ACC112 (cell line): Measurements from ENCODE around the gene DOCK3.
"Not testable (repeated sequence)": the region's sequence is repeated elsewhere in the genome, so short reads cannot be mapped to it uniquely, and the experiment has no call there.

Experiments
- H2AFZ ChIP-seq: fragments of 200-600 bp; sonication (generic); one replicate; pipeline ENCODE4 v1.6.0; 2017; ENCODE audit warnings: antibody characterized with exemption, low read length; ENCODE audit not compliant: unreplicated experiment
- H3K27ac ChIP-seq: fragments of 200-600 bp; sonication (generic); 2 replicates; pipeline ENCODE4 v1.5.1; 2014; ENCODE audit warnings: low read depth, mild to moderate bottlenecking, antibody characterized with exemption, low read length, moderate library complexity
- H3K27me3 ChIP-seq: fragments of 200-600 bp; sonication (generic); 2 replicates; pipeline ENCODE4 v1.6.1; 2014; ENCODE audit warnings: mild to moderate bottlenecking, antibody characterized with exemption, low read length, moderate library complexity, mixed read lengths; ENCODE audit not compliant: insufficient read depth
- H3K36me3 ChIP-seq: fragments of 200-600 bp; sonication (generic); 2 replicates; pipeline ENCODE4 v1.6.1; 2016; ENCODE audit warnings: mild to moderate bottlenecking, antibody characterized with exemption, low read length, moderate library complexity, mixed read lengths; ENCODE audit not compliant: insufficient read depth
- H3K4me1 ChIP-seq: fragments of 200-600 bp; sonication (generic); one replicate; pipeline ENCODE4 v1.6.1; 2016; ENCODE audit warnings: low read length, mixed read lengths; ENCODE audit not compliant: insufficient read depth, unreplicated experiment, control insufficient read depth
- H3K4me3 ChIP-seq: fragments of 200-600 bp; sonication (generic); 2 replicates; pipeline ENCODE4 v1.5.1; 2014; ENCODE audit warnings: mild to moderate bottlenecking, low read depth, low read length
- H3K79me2 ChIP-seq: fragments of 200-600 bp; sonication (generic); one replicate; pipeline ENCODE4 v1.6.0; 2016; ENCODE audit warnings: low read length; ENCODE audit not compliant: control insufficient read depth, unreplicated experiment, insufficient read depth

DOCK3 gene

DNA sequence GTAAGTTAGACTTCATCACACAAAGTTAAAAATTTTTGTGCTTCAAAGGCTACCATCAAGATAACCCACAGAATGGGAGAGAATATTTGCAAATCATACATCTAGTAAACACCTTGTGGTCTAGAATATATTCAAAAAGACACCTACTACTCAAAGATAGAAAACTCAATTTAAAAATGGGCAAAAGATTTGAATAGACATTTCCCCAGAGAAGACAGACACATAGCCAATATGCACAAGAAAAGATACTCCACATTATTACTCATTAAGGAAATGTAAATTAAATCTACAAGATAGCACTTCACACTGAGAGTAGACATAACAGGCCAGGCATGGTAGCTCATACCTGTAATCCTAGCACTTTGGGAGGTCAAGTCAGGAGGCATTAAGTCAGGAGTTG is 622.6 kb downstream of the DOCK3 start:
- peaks cover 26% of the 10 kb centered on the region for H3K27me3 ChIP-seq
- no peaks in the 10 kb centered on the region for H3K4me1 ChIP-seq
- no peaks in the 10 kb centered on the region for H3K36me3 ChIP-seq
- H3K4me3 ChIP-seq, result no peak overlapping the region
- no peak overlapping the region for H3K27ac ChIP-seq
- H3K79me2 ChIP-seq, result no peaks in the 10 kb centered on the region
- no peak overlapping the region for H2AFZ ChIP-seq

DNA sequence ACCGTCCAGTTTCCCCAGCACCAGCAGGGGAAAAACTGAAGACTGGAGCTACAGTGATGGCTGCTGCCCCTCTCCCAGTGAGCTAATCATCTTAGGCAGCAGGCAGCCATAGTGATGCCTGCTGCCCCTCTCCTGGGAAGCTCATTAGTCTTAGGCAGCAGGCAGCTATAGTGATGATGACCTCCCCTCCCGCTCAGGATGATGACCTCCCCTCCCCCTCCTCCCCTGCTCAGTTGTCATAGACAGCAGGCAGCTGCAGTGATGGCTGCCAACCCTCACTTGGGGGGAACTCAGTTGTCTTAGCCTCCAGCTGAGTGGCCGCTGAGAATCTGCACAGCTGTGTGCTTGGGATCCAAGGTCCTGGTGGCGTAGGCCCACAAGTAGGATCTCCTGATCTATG is 629.5 kb downstream of the DOCK3 start:
- no peaks in the 10 kb centered on the region for H3K4me1 ChIP-seq
- H3K36me3 ChIP-seq, result no peaks in the 10 kb centered on the region

GRCh38 chr3:51306093-51306492 is 631.4 kb downstream of the DOCK3 start:
- Histone ChIP-seq H3K4me1 (no peaks in the 10 kb centered on the region), H2AFZ (no peak overlapping the region), H3K27ac (no peak overlapping the region), H3K36me3 (no peaks in the 10 kb centered on the region), H3K4me3 (no peak overlapping the region), H3K27me3 (peaks cover 11% of the 10 kb centered on the region), H3K79me2 (no peaks in the 10 kb centered on the region)

More for the DNA sequence above, 629.5 kb downstream of the DOCK3 start:
- Histone ChIP-seq H3K27me3 (peaks cover 18% of the 10 kb centered on the region), H3K4me3 (no peak overlapping the region), H3K79me2 (no peaks in the 10 kb centered on the region), H2AFZ (no peak overlapping the region), H3K27ac (no peak overlapping the region)

DNA sequence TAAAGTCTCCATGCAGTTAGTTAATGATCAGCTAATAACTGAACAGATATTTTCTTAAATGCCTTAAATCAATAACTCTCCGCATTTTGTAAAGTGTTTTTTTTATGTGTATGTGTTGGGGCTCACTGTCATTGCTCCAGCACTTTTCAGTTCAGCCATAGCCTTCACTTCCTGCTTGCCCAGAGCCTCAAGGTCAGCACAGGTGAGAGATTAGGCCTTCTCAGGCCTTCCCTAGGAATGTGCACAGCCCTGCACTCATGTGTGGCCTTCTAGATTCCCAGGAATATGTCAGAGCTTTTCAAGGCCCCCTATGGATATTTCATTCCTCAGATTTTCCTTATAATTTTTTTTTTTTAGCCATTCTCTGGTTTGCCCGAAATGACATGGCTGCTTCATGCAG is 632.7 kb downstream of the DOCK3 start:
- peaks cover 3% of the 10 kb centered on the region for H3K27me3 ChIP-seq
- H3K4me1 ChIP-seq, result no peaks in the 10 kb centered on the region
- no peak overlapping the region for H2AFZ ChIP-seq
- no peak overlapping the region for H3K27ac ChIP-seq
- H3K79me2 ChIP-seq, result no peaks in the 10 kb centered on the region
- H3K36me3 ChIP-seq, result no peaks in the 10 kb centered on the region
- no peak overlapping the region for H3K4me3 ChIP-seq

GRCh38 chr3:51307945-51308607 is 633.3 kb downstream of the DOCK3 start:
- H2AFZ ChIP-seq, H3K27ac ChIP-seq, H3K27me3 ChIP-seq, H3K4me1 ChIP-seq, H3K79me2 ChIP-seq, H3K4me3 ChIP-seq, H3K36me3 ChIP-seq: not testable (repeated sequence)

GRCh38 chr3:51311055-51311454 is 636.3 kb downstream of the DOCK3 start:
- Histone ChIP-seq H3K36me3 (no peaks in the 10 kb centered on the region), H2AFZ (no peak overlapping the region), H3K79me2 (no peaks in the 10 kb centered on the region), H3K27me3 (peaks cover 17% of the 10 kb centered on the region; the same call in 1 of the 2 replicates), H3K27ac (no peak overlapping the region), H3K4me3 (no peak overlapping the region), H3K4me1 (no peaks in the 10 kb centered on the region)

DNA sequence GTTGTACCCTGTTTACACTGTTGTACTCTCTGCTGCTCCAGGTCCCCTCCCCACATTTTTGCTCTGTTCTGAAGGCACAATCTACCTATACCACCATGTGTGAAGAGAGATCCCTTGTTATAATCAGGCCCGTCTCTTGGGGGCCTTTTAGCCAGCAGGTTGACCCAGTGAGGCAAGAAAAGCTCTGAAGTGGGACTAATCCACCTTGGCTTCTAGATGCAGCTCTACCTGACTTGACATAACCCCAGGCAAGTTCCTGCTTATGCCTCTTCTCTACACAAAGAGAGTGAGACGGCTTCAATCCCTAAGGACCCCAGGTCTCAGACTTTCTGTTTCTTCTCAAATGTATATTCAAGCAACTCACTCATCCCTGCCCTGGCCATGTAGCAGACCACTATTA is 653.5 kb downstream of the DOCK3 start:
- Histone ChIP-seq H3K27ac (no peak overlapping the region), H3K4me1 (no peaks in the 10 kb centered on the region), H3K36me3 (no peaks in the 10 kb centered on the region), H3K4me3 (no peak overlapping the region), H3K79me2 (no peaks in the 10 kb centered on the region), H3K27me3 (no peaks in the 10 kb centered on the region), H2AFZ (no peak overlapping the region)

DNA sequence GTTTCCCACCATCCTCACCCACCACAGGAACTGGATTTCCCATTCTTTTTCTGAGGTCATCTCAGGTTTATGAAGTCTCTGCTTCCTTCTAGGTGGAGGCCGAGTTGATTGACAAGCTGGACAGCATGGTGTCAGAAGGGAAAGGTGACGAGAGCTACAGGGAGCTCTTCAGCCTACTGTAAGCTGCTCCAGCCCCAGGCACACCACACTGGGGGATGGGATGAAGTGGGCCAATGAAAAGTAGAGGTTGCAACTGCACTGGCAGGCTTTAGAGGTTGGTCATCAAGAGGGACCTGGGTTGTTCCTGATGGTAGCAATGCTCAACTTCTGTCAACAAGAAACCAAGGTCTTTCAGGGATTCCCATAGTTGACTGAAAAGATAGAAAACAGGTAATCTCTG is 655.3 kb downstream of the DOCK3 start:
- no peaks in the 10 kb centered on the region for H3K27me3 ChIP-seq
- no peaks in the 10 kb centered on the region for H3K79me2 ChIP-seq
- no peak overlapping the region for H3K4me3 ChIP-seq
- no peaks in the 10 kb centered on the region for H3K4me1 ChIP-seq
- H2AFZ ChIP-seq, result no peak overlapping the region
- H3K36me3 ChIP-seq, result no peaks in the 10 kb centered on the region
- no peak overlapping the region for H3K27ac ChIP-seq

GRCh38 chr3:51332156-51332555 is 657.4 kb downstream of the DOCK3 start:
- H3K4me1 ChIP-seq, result no peaks in the 10 kb centered on the region
- no peak overlapping the region for H2AFZ ChIP-seq
- no peak overlapping the region for H3K4me3 ChIP-seq
- no peak overlapping the region for H3K27ac ChIP-seq
- H3K36me3 ChIP-seq, result no peaks in the 10 kb centered on the region
- no peaks in the 10 kb centered on the region for H3K27me3 ChIP-seq
- no peaks in the 10 kb centered on the region for H3K79me2 ChIP-seq

DNA sequence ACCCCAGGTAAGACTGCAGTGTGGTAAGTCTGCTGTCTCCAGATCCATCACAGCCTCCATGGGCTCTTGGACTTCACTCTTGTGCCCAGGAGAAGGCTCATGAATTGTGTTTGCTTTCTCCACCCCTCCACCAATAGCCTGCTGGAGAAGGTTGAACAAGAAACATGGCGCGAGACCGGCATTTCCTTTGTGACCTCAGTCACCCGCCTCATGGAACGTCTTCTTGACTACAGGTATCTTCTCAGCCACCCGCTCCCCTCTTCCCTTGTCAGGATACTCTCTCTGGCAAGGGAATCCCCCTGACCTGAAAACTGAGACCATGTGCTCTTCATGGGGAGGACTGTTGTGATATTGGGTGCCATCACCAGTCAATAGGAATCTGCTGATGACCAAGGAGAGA is 658.3 kb downstream of the DOCK3 start:
- H3K27ac ChIP-seq, result no peak overlapping the region
- no peaks in the 10 kb centered on the region for H3K27me3 ChIP-seq
- H3K4me3 ChIP-seq, result no peak overlapping the region
- H3K36me3 ChIP-seq, result no peaks in the 10 kb centered on the region
- no peak overlapping the region for H2AFZ ChIP-seq
- H3K79me2 ChIP-seq, result no peaks in the 10 kb centered on the region
- no peaks in the 10 kb centered on the region for H3K4me1 ChIP-seq

GRCh38 chr3:51336261-51336660 is 661.5 kb downstream of the DOCK3 start:
- Histone ChIP-seq H3K4me1 (peaks cover 25% of the 10 kb centered on the region), H2AFZ (no peak overlapping the region), H3K36me3 (no peaks in the 10 kb centered on the region), H3K4me3 (no peak overlapping the region), H3K27me3 (no peaks in the 10 kb centered on the region), H3K79me2 (no peaks in the 10 kb centered on the region), H3K27ac (no peak overlapping the region)
